GM10266 (cell line): Measurements from ENCODE around the gene TMED7.

Experiments used
- DNase-seq: peaks from one replicate; pipeline ENCODE4 v3.0.0; 2012; ENCODE audit errors: extremely low spot score
- TF ChIP-seq, protein P1 (sequence below): IDR thresholded peaks from 2 replicates; pipeline ENCODE4 v1.5.1; 2012; ENCODE audit warnings: mild to moderate bottlenecking, low read depth; ENCODE audit not compliant: control insufficient read depth, insufficient read depth; ENCODE audit errors: missing control alignments

The TMED7 gene

DNA sequence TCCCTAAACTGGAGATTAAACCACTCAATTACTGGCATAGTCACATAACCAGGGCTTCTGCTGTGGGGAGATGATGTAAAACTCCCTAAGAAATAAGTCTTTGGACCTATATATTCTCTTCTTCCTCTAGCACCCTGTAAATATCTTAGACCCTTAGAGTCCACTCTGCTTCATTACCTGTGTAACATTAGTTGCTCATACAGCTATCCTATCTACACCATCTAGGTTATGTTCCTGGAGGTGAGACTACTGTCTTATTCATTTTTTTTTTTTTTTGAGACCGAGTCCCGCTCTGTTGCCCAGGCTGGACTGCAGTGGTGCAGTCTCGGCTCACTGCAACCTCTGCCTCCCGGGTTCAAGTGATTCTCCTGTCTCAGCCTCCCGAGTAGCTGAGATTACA, 14.0 kb downstream of the TMED7 start:
- DNase-seq: no peak
- TF ChIP-seq, protein P1, sequence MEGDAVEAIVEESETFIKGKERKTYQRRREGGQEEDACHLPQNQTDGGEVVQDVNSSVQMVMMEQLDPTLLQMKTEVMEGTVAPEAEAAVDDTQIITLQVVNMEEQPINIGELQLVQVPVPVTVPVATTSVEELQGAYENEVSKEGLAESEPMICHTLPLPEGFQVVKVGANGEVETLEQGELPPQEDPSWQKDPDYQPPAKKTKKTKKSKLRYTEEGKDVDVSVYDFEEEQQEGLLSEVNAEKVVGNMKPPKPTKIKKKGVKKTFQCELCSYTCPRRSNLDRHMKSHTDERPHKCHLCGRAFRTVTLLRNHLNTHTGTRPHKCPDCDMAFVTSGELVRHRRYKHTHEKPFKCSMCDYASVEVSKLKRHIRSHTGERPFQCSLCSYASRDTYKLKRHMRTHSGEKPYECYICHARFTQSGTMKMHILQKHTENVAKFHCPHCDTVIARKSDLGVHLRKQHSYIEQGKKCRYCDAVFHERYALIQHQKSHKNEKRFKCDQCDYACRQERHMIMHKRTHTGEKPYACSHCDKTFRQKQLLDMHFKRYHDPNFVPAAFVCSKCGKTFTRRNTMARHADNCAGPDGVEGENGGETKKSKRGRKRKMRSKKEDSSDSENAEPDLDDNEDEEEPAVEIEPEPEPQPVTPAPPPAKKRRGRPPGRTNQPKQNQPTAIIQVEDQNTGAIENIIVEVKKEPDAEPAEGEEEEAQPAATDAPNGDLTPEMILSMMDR: no peak

DNA sequence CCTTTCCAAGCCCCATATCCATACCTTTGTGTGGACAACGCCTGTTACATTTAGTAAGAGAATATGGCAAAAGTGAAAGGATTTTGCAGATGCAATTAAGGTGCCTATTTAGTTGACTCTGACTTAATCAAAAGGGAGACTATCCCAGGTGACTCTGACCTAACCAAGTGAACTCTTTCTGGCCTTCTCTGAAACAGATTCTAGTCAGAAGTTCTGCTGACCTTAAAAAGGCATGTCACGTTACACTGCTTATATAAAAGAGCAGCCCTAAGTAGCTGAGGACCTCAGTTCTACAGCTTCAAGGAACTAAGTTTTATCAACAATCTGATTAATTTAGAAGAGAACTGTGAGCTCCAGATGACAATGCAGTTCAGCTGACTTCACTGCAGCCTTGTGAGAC, 17.9 kb downstream of the TMED7 start:
- no peak for DNase-seq
- TF ChIP-seq, protein P1: no peak

DNA sequence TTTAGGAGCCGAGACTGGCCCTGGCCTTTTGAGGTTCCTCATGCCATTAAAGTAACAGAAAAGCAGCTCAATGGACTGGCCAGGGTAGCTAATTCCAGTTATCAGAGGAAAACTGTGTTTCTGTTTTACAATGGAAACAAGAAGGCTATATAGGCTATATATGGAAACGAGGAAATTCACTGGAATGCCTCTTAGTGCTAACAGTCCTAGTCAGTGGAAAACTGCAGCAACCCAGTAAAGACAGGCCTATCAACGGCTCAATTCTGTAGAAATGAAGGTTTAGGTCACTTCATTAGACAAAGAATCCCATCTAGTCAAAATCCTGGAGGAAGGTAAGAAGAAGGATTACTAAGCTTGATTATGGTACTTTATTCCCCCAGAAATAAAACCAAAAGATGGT, 20.4 kb downstream of the TMED7 start:
- no peak for DNase-seq
- TF ChIP-seq, protein P1: no peak

DNA sequence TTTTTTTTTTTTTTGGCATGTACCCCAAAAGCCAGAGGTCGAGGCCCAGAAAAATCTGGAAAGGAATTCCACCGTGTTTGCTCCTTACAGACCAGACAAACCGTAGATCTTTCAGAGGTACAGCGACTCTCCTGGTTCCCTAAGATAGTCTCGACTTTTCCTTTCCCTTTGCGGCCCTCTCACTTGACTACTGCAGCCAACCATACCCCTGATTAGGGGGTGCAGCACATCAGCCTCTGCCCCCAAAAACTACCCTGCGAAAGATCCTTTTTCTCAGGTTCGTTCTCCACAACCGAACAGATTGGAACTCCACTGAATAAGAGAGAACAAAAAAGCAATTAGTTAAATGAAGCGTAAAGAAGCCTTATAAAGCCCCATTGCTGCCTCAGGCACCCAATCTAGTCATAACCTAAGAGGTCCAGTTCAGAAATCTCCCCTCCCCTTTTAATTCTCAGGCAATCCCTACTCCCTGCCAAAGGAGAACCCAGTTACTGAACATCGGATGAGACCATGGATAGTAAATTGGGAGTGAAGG, 23.2 kb downstream of the TMED7 start:
- DNase-seq: no peak
- TF ChIP-seq, protein P1: no peak

DNA sequence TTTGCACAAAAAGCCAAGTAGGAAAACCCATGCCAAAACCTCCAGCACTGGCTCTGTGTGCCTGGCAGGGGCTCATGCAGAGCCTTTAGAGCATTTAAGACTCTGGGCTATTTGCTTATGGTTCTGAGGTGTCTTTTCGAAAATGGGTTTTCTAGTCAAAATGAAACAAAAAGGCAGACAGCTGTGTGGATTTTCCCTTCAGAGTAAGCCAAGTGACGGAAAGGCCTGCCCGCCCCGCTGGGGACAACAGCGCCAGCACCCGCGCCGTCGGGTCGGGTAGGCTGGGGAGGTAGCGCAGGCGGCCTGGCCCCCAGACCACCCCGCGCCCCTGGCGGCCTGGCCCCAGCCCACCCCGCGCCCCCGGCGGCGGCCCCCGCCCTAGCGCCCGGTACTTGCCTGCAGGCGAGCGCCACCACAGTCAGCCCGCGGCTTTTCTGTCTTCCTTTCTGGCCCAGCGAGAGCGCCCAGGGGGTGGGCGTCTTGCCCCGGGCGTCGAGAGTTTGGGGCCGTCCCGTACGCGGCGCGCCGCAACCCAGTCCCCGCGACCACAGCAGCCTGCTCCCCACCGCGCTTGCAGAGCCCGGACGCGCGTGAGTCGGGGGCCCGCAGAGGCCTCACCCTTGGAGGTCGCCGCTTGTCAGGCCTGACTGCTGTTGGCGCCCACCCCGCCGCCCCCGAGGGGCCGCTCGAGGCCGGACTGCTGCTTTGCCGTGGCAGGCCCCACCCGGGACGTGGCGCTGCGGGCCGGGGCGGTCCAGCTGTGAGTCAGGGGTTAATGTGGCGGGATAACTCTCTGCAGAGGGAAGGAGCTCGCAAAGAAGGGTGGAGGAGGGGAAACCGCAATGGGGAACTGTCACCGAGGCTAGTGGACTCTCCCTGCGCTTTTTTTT, 23.9 kb downstream of the TMED7 start, which contains the start of gene TICAM2:
Gene TICAM2, minus strand, starts transcription at position 779 of the 890 bp plus-strand sequence. CDS start 21,223 bp downstream, outside the sequence.
- peak; percentile 88 for DNase-seq
- TF ChIP-seq, protein P1: peak; percentile 22

DNA sequence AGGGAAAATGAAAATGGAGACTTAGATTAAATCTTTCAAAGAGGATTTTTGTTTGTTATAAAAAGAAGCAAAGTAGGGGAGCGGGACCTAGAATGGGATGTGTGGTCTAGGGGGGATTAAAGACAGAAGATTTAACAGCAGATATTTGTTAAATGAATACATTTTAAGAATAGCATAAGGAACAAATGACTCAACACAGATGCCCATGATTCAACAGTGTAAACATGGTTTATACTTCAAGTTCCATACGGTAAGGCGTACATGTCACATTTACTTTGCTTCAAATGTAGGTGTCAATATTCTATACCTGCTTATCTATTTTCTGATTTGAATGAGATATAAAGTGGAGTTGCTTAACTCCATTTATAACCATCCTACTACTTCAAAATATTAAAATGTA, 25.1 kb downstream of the TMED7 start:
- no peak for DNase-seq
- TF ChIP-seq, protein P1: no peak

DNA sequence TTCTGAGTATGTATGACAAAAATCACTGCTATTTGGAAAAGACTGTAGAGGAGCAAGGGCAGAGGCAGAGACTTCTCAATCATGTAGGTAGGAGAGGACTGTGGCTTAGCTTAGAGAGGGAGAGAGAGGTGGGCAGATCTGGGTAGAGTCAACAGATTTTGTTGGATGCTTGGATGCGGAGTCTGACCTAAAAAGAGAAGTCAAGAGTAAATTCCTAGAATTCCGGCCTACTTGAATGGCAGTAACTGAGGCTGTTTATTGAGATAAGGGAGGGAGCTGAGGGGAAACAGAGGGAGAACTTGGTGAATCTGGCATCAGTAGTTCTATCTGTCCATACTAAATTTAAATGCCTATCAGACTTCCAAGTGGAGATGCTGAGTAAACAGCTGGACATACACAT, 25.9 kb downstream of the TMED7 start:
- DNase-seq: no peak
- TF ChIP-seq, protein P1: no peak
